ENCODE data around the gene GALNT10.

GALNT10 gene

DNA sequence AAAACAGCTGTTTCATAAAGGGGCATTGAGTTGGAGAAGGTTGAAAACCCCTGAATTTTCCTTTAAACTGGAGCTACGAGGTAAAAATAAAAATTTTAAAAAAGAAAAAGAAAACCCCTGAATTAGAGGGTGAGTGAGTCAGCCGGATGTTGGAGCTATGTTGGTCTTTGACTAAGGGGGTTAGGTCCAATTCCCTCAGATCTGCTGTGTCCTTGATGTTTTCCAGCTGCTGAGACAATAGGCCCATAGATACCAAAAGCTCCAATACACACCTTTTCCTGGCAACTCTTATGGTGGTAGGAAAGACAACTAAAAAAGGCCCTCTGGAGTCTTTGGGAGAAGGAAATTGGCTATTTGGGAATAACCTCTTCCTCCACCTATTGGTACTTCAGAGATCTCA, 175.8 kb downstream of the GALNT10 start:
- no peak overlapping the region for H3K4ac ChIP-seq (ENCODE audit: low read depth, low read length)
- no peak for DNase-seq
- peaks cover 6 to 8% of the 10 kb centered on the region in 2 experiments for H3K36me3 ChIP-seq (ENCODE audit: control insufficient read depth in 1 of 2, insufficient read depth in 2 of 2, low read length in 2 of 2)
- no peak overlapping the region for H2BK5ac ChIP-seq (ENCODE audit: low read depth, low read length, poor library complexity)
- H3K27ac ChIP-seq (ENCODE audit: low read depth, low read length) = peak overlapping the region; percentile 47
- no peaks in the 10 kb centered on the region for H3K9me3 ChIP-seq (ENCODE audit: insufficient read depth, low read depth, low read length)
- H4K91ac ChIP-seq (ENCODE audit: low read depth, low read length) = no peak overlapping the region
- H3K9ac ChIP-seq (ENCODE audit: low read length) = no peak overlapping the region
- H3K79me2 ChIP-seq (ENCODE audit: control insufficient read depth, insufficient read depth, low read length, poor library complexity) = peaks cover 5% of the 10 kb centered on the region
- H3K79me1 ChIP-seq (ENCODE audit: low read length) = peaks cover 25% of the 10 kb centered on the region
- H2AFZ ChIP-seq (ENCODE audit: insufficient read depth, low read length, poor library complexity) = no peak overlapping the region
- no peak overlapping the region for H2BK12ac ChIP-seq (ENCODE audit: low read length)
- no peaks in the 10 kb centered on the region for H3K27me3 ChIP-seq (ENCODE audit: insufficient read depth, low read length)
- no peak overlapping the region for H3K23ac ChIP-seq (ENCODE audit: low read length)
- no peak overlapping the region for H3K18ac ChIP-seq (ENCODE audit: low read length)
- no peak overlapping the region for H2BK120ac ChIP-seq (ENCODE audit: insufficient read depth, low read length, poor library complexity)
- H4K8ac ChIP-seq (ENCODE audit: low read depth, low read length) = no peak overlapping the region
- no peak overlapping the region for H3K4me2 ChIP-seq (ENCODE audit: low read length)
- no peak overlapping the region for H4K12ac ChIP-seq (ENCODE audit: low read depth, low read length)
- peaks cover 19 to 29% of the 10 kb centered on the region in 2 experiments for H3K4me1 ChIP-seq (ENCODE audit: control insufficient read depth in 1 of 2, insufficient read depth in 2 of 2, low read length in 2 of 2)
- H3K4me3 ChIP-seq (ENCODE audit: low read depth, low read length) = no peak overlapping the region
- no CpG with 5 or more reads among the region's 2 CpGs for WGBS (ENCODE audit: extremely low coverage, insufficient coverage, insufficient read length)
- no peak overlapping the region for H2AK5ac ChIP-seq (ENCODE audit: low read length)
- H3K14ac ChIP-seq (ENCODE audit: low read length) = no peak overlapping the region

DNA sequence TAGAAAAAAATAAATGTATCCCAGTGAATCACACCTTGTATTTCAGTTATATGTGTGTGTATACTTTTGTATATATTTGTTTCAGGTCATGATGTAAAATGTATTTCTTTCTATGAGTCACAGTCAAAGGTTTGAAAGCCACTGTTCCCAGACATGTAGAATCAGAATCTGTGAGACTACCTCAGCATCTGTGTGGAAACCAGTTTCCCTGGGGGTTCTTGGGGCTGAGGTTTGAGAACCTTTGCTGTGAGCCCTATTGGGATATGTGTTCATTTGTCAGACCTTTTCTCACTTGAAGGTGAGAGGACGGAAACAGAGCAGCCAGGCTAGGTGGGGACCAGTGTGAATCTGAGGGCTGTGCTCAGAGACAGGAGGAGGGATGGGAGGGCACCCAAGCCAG, 176.6 kb downstream of the GALNT10 start:
- Histone ChIP-seq H3K4ac (ENCODE audit: low read depth, low read length) (peak overlapping the region; percentile 90), H3K18ac (ENCODE audit: low read length) (peak overlapping the region; percentile 86)

GRCh38 chr5:154368041-154368800, 177.7 kb downstream of the GALNT10 start:
- no peak overlapping the region for H3K18ac ChIP-seq (ENCODE audit: low read length)
- peak overlapping the region; percentile 82 for H2BK5ac ChIP-seq (ENCODE audit: low read depth, low read length, poor library complexity)
- H3K9me3 ChIP-seq (ENCODE audit: insufficient read depth, low read depth, low read length) = no peaks in the 10 kb centered on the region
- H4K12ac ChIP-seq (ENCODE audit: low read depth, low read length) = no peak overlapping the region
- H3K9ac ChIP-seq (ENCODE audit: low read length) = no peak overlapping the region
- peak overlapping the region; percentile 70 for H4K91ac ChIP-seq (ENCODE audit: low read depth, low read length)
- H3K14ac ChIP-seq (ENCODE audit: low read length) = no peak overlapping the region
- H3K4ac ChIP-seq (ENCODE audit: low read depth, low read length) = no peak overlapping the region
- peaks cover 27% of the 10 kb centered on the region for H3K79me1 ChIP-seq (ENCODE audit: low read length)
- peaks cover 19 to 29% of the 10 kb centered on the region in 2 experiments for H3K4me1 ChIP-seq (ENCODE audit: control insufficient read depth in 1 of 2, insufficient read depth in 2 of 2, low read length in 2 of 2)
- no peak overlapping the region for H3K4me2 ChIP-seq (ENCODE audit: low read length)
- no peak overlapping the region for H3K23ac ChIP-seq (ENCODE audit: low read length)
- DNase-seq = peak; percentile 61 to 85
- H2BK120ac ChIP-seq (ENCODE audit: insufficient read depth, low read length, poor library complexity) = no peak overlapping the region
- H3K79me2 ChIP-seq (ENCODE audit: control insufficient read depth, insufficient read depth, low read length, poor library complexity) = peaks cover 5% of the 10 kb centered on the region
- H2BK12ac ChIP-seq (ENCODE audit: low read length) = no peak overlapping the region
- H3K4me3 ChIP-seq (ENCODE audit: low read depth, low read length) = no peak overlapping the region
- H3K27ac ChIP-seq (ENCODE audit: low read depth, low read length) = peak overlapping the region; percentile 86
- no peaks in the 10 kb centered on the region for H3K27me3 ChIP-seq (ENCODE audit: insufficient read depth, low read length)
- H2AK5ac ChIP-seq (ENCODE audit: low read length) = no peak overlapping the region
- H3K36me3 ChIP-seq (ENCODE audit: control insufficient read depth in 1 of 2, insufficient read depth in 2 of 2, low read length in 2 of 2) = peaks cover 2 to 6% of the 10 kb centered on the region in 2 experiments
- WGBS (ENCODE audit: extremely low coverage, insufficient coverage, insufficient read length) = no CpG with 5 or more reads among the region's 6 CpGs
- peak overlapping the region; percentile 22 for H4K8ac ChIP-seq (ENCODE audit: low read depth, low read length)
- no peak overlapping the region for H2AFZ ChIP-seq (ENCODE audit: insufficient read depth, low read length, poor library complexity)

More for the DNA sequence above, 176.6 kb downstream of the GALNT10 start:
- peak overlapping the region; percentile 68 for H4K8ac ChIP-seq (ENCODE audit: low read depth, low read length)
- H3K4me3 ChIP-seq (ENCODE audit: low read depth, low read length) = no peak overlapping the region
- H3K23ac ChIP-seq (ENCODE audit: low read length) = no peak overlapping the region
- peaks cover 19 to 29% of the 10 kb centered on the region in 2 experiments for H3K4me1 ChIP-seq (ENCODE audit: control insufficient read depth in 1 of 2, insufficient read depth in 2 of 2, low read length in 2 of 2)
- peak overlapping the region; percentile 80 for H3K14ac ChIP-seq (ENCODE audit: low read length)
- H2AK5ac ChIP-seq (ENCODE audit: low read length) = peak overlapping the region; percentile 99
- no CpG with 5 or more reads among the region's 1 CpG for WGBS (ENCODE audit: extremely low coverage, insufficient coverage, insufficient read length)
- H3K4me2 ChIP-seq (ENCODE audit: low read length) = no peak overlapping the region
- peak overlapping the region; percentile 81 for H3K27ac ChIP-seq (ENCODE audit: low read depth, low read length)
- H3K79me2 ChIP-seq (ENCODE audit: control insufficient read depth, insufficient read depth, low read length, poor library complexity) = peaks cover 5% of the 10 kb centered on the region
- peak overlapping the region; percentile 93 for H2BK120ac ChIP-seq (ENCODE audit: insufficient read depth, low read length, poor library complexity)
- H3K36me3 ChIP-seq (ENCODE audit: control insufficient read depth in 1 of 2, insufficient read depth in 2 of 2, low read length in 2 of 2) = peaks cover 3 to 4% of the 10 kb centered on the region in 2 experiments
- no peak for DNase-seq
- peak overlapping the region; percentile 86 for H2BK5ac ChIP-seq (ENCODE audit: low read depth, low read length, poor library complexity)
- H3K9ac ChIP-seq (ENCODE audit: low read length) = no peak overlapping the region
- H4K91ac ChIP-seq (ENCODE audit: low read depth, low read length) = peak overlapping the region; percentile 99
- no peaks in the 10 kb centered on the region for H3K27me3 ChIP-seq (ENCODE audit: insufficient read depth, low read length)
- peak overlapping the region; percentile 99 for H2BK12ac ChIP-seq (ENCODE audit: low read length)
- peak overlapping the region; percentile 39 for H4K12ac ChIP-seq (ENCODE audit: low read depth, low read length)
- peaks cover 25% of the 10 kb centered on the region for H3K79me1 ChIP-seq (ENCODE audit: low read length)
- no peaks in the 10 kb centered on the region for H3K9me3 ChIP-seq (ENCODE audit: insufficient read depth, low read depth, low read length)
- peak overlapping the region; percentile 8 for H2AFZ ChIP-seq (ENCODE audit: insufficient read depth, low read length, poor library complexity)

- no peak overlapping the region for H3K9ac ChIP-seq (ENCODE audit: low read length)
- no peak overlapping the region for H4K8ac ChIP-seq (ENCODE audit: low read depth, low read length)
- H3K79me2 ChIP-seq (ENCODE audit: control insufficient read depth, insufficient read depth, low read length, poor library complexity) = peaks cover 5% of the 10 kb centered on the region
- H3K4me2 ChIP-seq (ENCODE audit: low read length) = no peak overlapping the region
- peaks cover 2 to 6% of the 10 kb centered on the region in 2 experiments for H3K36me3 ChIP-seq (ENCODE audit: control insufficient read depth in 1 of 2, insufficient read depth in 2 of 2, low read length in 2 of 2)
- H2BK12ac ChIP-seq (ENCODE audit: low read length) = peak overlapping the region; percentile 34
- no peak overlapping the region for H2AFZ ChIP-seq (ENCODE audit: insufficient read depth, low read length, poor library complexity)
- peak overlapping the region; percentile 46 for H3K14ac ChIP-seq (ENCODE audit: low read length)
- no peak overlapping the region for H3K4me3 ChIP-seq (ENCODE audit: low read depth, low read length)
- H4K12ac ChIP-seq (ENCODE audit: low read depth, low read length) = no peak overlapping the region
- H4K91ac ChIP-seq (ENCODE audit: low read depth, low read length) = peak overlapping the region; percentile 65
- peaks cover 27% of the 10 kb centered on the region for H3K79me1 ChIP-seq (ENCODE audit: low read length)
- no peak for DNase-seq
- H3K4me1 ChIP-seq (ENCODE audit: control insufficient read depth in 1 of 2, insufficient read depth in 2 of 2, low read length in 2 of 2) = peaks cover 19 to 29% of the 10 kb centered on the region in 2 experiments
- no peak overlapping the region for H3K23ac ChIP-seq (ENCODE audit: low read length)
- no peaks in the 10 kb centered on the region for H3K9me3 ChIP-seq (ENCODE audit: insufficient read depth, low read depth, low read length)
- H3K27me3 ChIP-seq (ENCODE audit: insufficient read depth, low read length) = no peaks in the 10 kb centered on the region
- peak overlapping the region; percentile 2 for H3K18ac ChIP-seq (ENCODE audit: low read length)
- no peak overlapping the region for H3K4ac ChIP-seq (ENCODE audit: low read depth, low read length)
- peak overlapping the region; percentile 1 for H2BK5ac ChIP-seq (ENCODE audit: low read depth, low read length, poor library complexity)
- WGBS (ENCODE audit: extremely low coverage, insufficient coverage, insufficient read length) = no CpG with 5 or more reads among the region's 4 CpGs
- H3K27ac ChIP-seq (ENCODE audit: low read depth, low read length) = peak overlapping the region; percentile 86
- peak overlapping the region; percentile 1 for H2AK5ac ChIP-seq (ENCODE audit: low read length)
- peak overlapping the region; percentile 62 for H2BK120ac ChIP-seq (ENCODE audit: insufficient read depth, low read length, poor library complexity)
Observed at GRCh38 chr5:154369682-154370081, 179.1 kb downstream of the GALNT10 start.
